Endothelial cell of umbilical vein (primary cell): ENCODE data around the gene KIAA0232. TPM values are rescaled to one million over a fixed set of nuclear protein-coding genes. Genes with fewer than 3 reads are reported as not detected.

ENCODE experiments used
- BruUV-seq: library from RNA; stranded (reverse); fragments of 400-500 nt; replicated peaks from 2 replicates; lab custom pipeline; 2021; lab: Mats Ljungman, UMichigan
- CTCF ChIA-PET: fragments of 300-600, 350-600 bp; sonication (Branson Sonifier 250); formaldehyde crosslinking; loops from one replicate; lab custom pipeline; 2021; ENCODE audit warnings: antibody characterized with exemption, inconsistent platforms; lab: Charles Lee
- POLR2A ChIA-PET: fragments of 300-600, 350-600 bp; sonication (Branson Sonifier 250); formaldehyde crosslinking; loops from one replicate; lab custom pipeline; 2021; ENCODE audit warnings: antibody characterized with exemption, inconsistent platforms; lab: Charles Lee
- DNase-seq: peaks from one replicate; pipeline ENCODE4 v3.0.0-alpha.2; 2011; ENCODE audit warnings: low read depth, low spot score
- FAIRE-seq: peaks from 2 replicates; lab custom pipeline; 2011; peaks lifted over from hg19 to GRCh38; lab: Jason Lieb, UNC
- H2AFZ ChIP-seq: 2 replicates; pipeline ENCODE4 v1.6.0; 2012; ENCODE audit warnings: low read depth, low read length, control low read depth, inconsistent platforms
- H3K27ac ChIP-seq: 2 replicates; pipeline ENCODE4 v1.5.1; 2011; ENCODE audit warnings: low read depth, mild to moderate bottlenecking, control low read depth, low read length, moderate library complexity; ENCODE audit not compliant: insufficient read depth
- H3K27me3 ChIP-seq, 2 experiments: 2 replicates each; pipeline versions ENCODE4 v1.6.0 to v1.6.1; 2011; ENCODE audit warnings: low read length in 2 of 2, mixed read lengths in 1 of 2; ENCODE audit not compliant: control insufficient read depth in 2 of 2, insufficient read depth in 2 of 2
- H3K36me3 ChIP-seq, 2 experiments: 2 replicates in 1 of 2; 3 replicates in 1 of 2; pipeline ENCODE4 v1.5.1; 2011; ENCODE audit warnings: low read length in 2 of 2, mild to moderate bottlenecking in 1 of 2, moderate library complexity in 1 of 2; ENCODE audit not compliant: control insufficient read depth in 2 of 2, insufficient read depth in 2 of 2; ENCODE audit errors: extremely low read depth in 1 of 2
- H3K4me1 ChIP-seq: 3 replicates; pipeline ENCODE4 v1.5.1; 2011; ENCODE audit warnings: mild to moderate bottlenecking, low read length; ENCODE audit not compliant: control insufficient read depth, insufficient read depth; ENCODE audit errors: extremely low read depth
- H3K4me2 ChIP-seq: 2 replicates; pipeline ENCODE4 v1.6.1; 2011; ENCODE audit warnings: low read length, control low read depth, mixed read lengths; ENCODE audit not compliant: insufficient read depth
- H3K4me3 ChIP-seq, 3 experiments: fragments of 200-600 bp in 1 of 3; sonication (generic), shearing (Covaris generic) in 1 of 3; replicated peaks in 1 of 3; 2 replicates each; pipeline ENCODE4 v1.5.1; 2011 to 2016; ENCODE audit warnings: control low read depth in 3 of 3, low read length in 3 of 3, mild to moderate bottlenecking in 2 of 3, inconsistent platforms in 1 of 3, low read depth in 1 of 3, moderate library complexity in 1 of 3; ENCODE audit not compliant: insufficient read depth in 1 of 3
- H3K79me2 ChIP-seq: 2 replicates; pipeline ENCODE4 v1.6.0; 2012; ENCODE audit warnings: low read length, inconsistent platforms; ENCODE audit not compliant: control insufficient read depth, insufficient read depth
- H3K9ac ChIP-seq: replicated peaks from 2 replicates; pipeline ENCODE3; 2011; ENCODE audit warnings: low read length, control low read depth; ENCODE audit not compliant: insufficient read depth; ENCODE audit errors: extremely low read depth
- H3K9me1 ChIP-seq: replicated peaks from 3 replicates; pipeline ENCODE4 v1.6.0; 2011; ENCODE audit warnings: mild to moderate bottlenecking, low read length; ENCODE audit not compliant: control insufficient read depth, insufficient read depth; ENCODE audit errors: extremely low read depth
- H3K9me3 ChIP-seq: replicated peaks from 2 replicates; pipeline ENCODE4 v1.5.1; 2012; ENCODE audit warnings: low read length, inconsistent platforms; ENCODE audit not compliant: control insufficient read depth, insufficient read depth
- H4K20me1 ChIP-seq: replicated peaks from 2 replicates; pipeline ENCODE3; 2011; ENCODE audit warnings: mild to moderate bottlenecking, low read length; ENCODE audit not compliant: control insufficient read depth, insufficient read depth; ENCODE audit errors: extremely low read depth
- EZH2 ChIP-seq: IDR thresholded peaks from 2 replicates; pipeline ENCODE4 v1.6.1; 2012; ENCODE audit warnings: borderline replicate concordance, low read depth, mild to moderate bottlenecking, moderate library complexity, low read length, inconsistent platforms; ENCODE audit not compliant: severe bottlenecking
- FOS ChIP-seq: IDR thresholded peaks from 2 replicates; pipeline ENCODE4 v1.6.1; 2011; ENCODE audit warnings: mild to moderate bottlenecking, low read length, moderate library complexity, borderline replicate concordance; ENCODE audit not compliant: insufficient read depth
- GATA2 ChIP-seq: IDR thresholded peaks from 2 replicates; pipeline ENCODE4 v1.7.0; 2011; ENCODE audit warnings: low read depth, mild to moderate bottlenecking, moderate library complexity, mixed read lengths, low read length; ENCODE audit not compliant: insufficient read length, insufficient read depth
- JUN ChIP-seq: IDR thresholded peaks from 2 replicates; pipeline ENCODE4 v1.6.1; 2011; ENCODE audit warnings: borderline replicate concordance, low read depth; ENCODE audit not compliant: insufficient read length, insufficient read depth
- MAX ChIP-seq: IDR thresholded peaks from 2 replicates; pipeline ENCODE4 v1.6.1; 2011; ENCODE audit not compliant: insufficient read depth, insufficient read length
- MYC ChIP-seq: IDR thresholded peaks from one replicate; pipeline ENCODE4 v1.6.1; 2011; ENCODE audit warnings: mild to moderate bottlenecking, low read depth, low read length
- POLR2A ChIP-seq: IDR thresholded peaks from 2 replicates; pipeline ENCODE4 v1.6.1; 2012; ENCODE audit warnings: low read depth, mild to moderate bottlenecking, control low read depth, low read length
- POLR2AphosphoS5 ChIP-seq: IDR thresholded peaks from 2 replicates; pipeline ENCODE4 v1.6.1; 2012; ENCODE audit warnings: low read depth, mild to moderate bottlenecking, control low read depth, low read length, moderate library complexity; ENCODE audit not compliant: insufficient read depth
- dilution Hi-C: fragments of 300-500 bp; cut with MboI; formaldehyde crosslinking; loops from one replicate; pipeline ENCODE4 v1.15.0; 2019; ENCODE audit warnings: low sequenced_read_pairs; ENCODE audit not compliant: extremely low pct_ligation_motif_present
- intact Hi-C: fragments of 100-400 bp; cut with micrococcal nuclease; formaldehyde crosslinking; loops from one replicate; pipeline ENCODE4 v1.10.0; 2022
- polyA plus RNA-seq, 4 experiments: library from polyadenylated mRNA; depleted of rRNA in 3 of 4; stranded (reverse) in 3 of 4; unstranded in 1 of 4; fragments of >200 nt; gene quantifications; 2 replicates each; pipeline versions ENCODE4 v1.2.1 to v1.2.3, GENCODE V29; 2011 to 2012; ENCODE audit warnings: missing spikeins in 1 of 4
- total RNA-seq: library from RNA; stranded (reverse); gene quantifications from 2 replicates; pipeline ENCODE4 v1.2.3, GENCODE V29; 2021

Gene KIAA0232
- total and polyA plus RNA-seq, 2 donors (not counting 3 experiments of a cell fraction or from before 2014, with no cell fraction given): 5.3 to 18.4 TPM

DNA sequence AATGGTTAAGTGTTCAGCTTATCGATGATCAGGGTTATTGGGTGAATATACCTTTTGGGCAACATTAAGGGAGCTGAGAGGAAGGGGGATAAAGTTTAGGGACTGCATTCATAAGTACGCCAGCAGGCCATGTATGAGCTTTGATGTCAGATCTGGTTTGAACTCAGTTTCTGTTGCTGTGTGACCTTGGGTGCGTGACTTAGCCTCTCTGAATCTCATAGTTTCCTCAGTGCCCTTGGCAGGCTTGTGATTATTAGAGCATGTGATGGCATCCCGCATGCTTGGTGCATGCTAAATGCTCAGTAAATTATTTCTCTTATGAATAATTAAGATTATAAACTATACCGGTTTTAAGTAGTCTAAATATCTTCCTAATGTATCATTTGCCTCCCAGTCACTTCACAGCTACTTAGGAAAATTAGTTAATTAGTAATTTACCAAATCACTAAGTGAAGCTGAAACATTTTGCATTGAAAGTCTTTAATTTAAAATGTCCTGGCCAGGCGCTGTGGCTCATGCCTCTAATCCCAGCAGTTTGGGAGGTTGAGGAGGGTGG is 130.9 kb downstream of the KIAA0232 start:
- Histone ChIP-seq H3K4me1 (peaks cover 30% of the 10 kb centered on the region), H3K9me3 (no peaks in the 10 kb centered on the region), H3K27ac (no peak overlapping the region), H3K9me1 (no peaks in the 10 kb centered on the region), H3K36me3 (no peaks in the 10 kb centered on the region), H2AFZ (no peak overlapping the region), H3K9ac (no peak overlapping the region), H3K27me3 (no peaks in the 10 kb centered on the region), H4K20me1 (no peaks in the 10 kb centered on the region), H3K4me2 (no peak overlapping the region), H3K4me3 (no peak overlapping the region), H3K79me2 (no peaks in the 10 kb centered on the region)
- dilution Hi-C loops (no loop called here), intact Hi-C loops (no loop called here)
- TF ChIP-seq MAX: no peak
- TF ChIP-seq FOS: no peak
- TF ChIP-seq GATA2: no peak
- TF ChIP-seq EZH2: no peak
- ChIA-PET POLR2A (no interaction called here), CTCF (interaction anchor here (1.1 to 1.3 kb wide), 3 partner anchors 16 to 74 kb away, joined by 3 to 5 read pairs (median 4); no protein-coding TSS in a partner anchor)
- FAIRE-seq (no peak), DNase-seq (no peak)
- no TSS peak for BruUV-seq

GRCh38 chr4:6914448-6914847 is 131.9 kb downstream of the KIAA0232 start:
- DNase-seq (no peak), FAIRE-seq (no peak)
- H3K9me3 ChIP-seq: no peaks in the 10 kb centered on the region
- ChIA-PET POLR2A (no interaction called here), CTCF (interaction anchor here (1.1 to 1.3 kb wide), 3 partner anchors 15 to 73 kb away, joined by 3 to 5 read pairs (median 4); no protein-coding TSS in a partner anchor)
- no peaks in the 10 kb centered on the region for H3K27me3 ChIP-seq
- H3K9me1 ChIP-seq: no peaks in the 10 kb centered on the region
- dilution Hi-C loops (no loop called here), intact Hi-C loops (no loop called here)
- BruUV-seq: no TSS peak
- H3K9ac ChIP-seq: no peak overlapping the region
- TF ChIP-seq EZH2: no peak
- no peak for TF ChIP-seq MYC
- no peak for TF ChIP-seq POLR2A
- no peak for TF ChIP-seq MAX
- no peak for TF ChIP-seq POLR2AphosphoS5
- no peak for TF ChIP-seq FOS
- no peak for TF ChIP-seq JUN
- H2AFZ ChIP-seq: no peak overlapping the region
- H3K4me2 ChIP-seq: no peak overlapping the region
- H4K20me1 ChIP-seq: no peaks in the 10 kb centered on the region
- no peak overlapping the region for H3K4me3 ChIP-seq
- H3K79me2 ChIP-seq: no peaks in the 10 kb centered on the region
- H3K27ac ChIP-seq: no peak overlapping the region
- peaks cover 23% of the 10 kb centered on the region for H3K4me1 ChIP-seq
- H3K36me3 ChIP-seq: no peaks in the 10 kb centered on the region
